Peyer's patch (tissue), 4 donors: Measurements from ENCODE around the gene MAP1LC3A. TPM values are rescaled to one million over a fixed set of nuclear protein-coding genes. Genes with fewer than 3 reads are reported as not detected.
A peak's percentile ranks its signal among the peaks of the same experiment; 100 is the strongest.

Experiments used
- DNase-seq, 3 donors: peaks; one replicate each; pipeline ENCODE4 v3.0.0-alpha.2; 2017 to 2019
- H3K27ac ChIP-seq, 4 donors: fragments of 200-600 bp; sonication (generic); one replicate each; pipeline ENCODE4 v1.5.1; 2016 to 2019
- H3K27me3 ChIP-seq, 2 donors: fragments of 200-600 bp; sonication (generic); one replicate each; pipeline ENCODE4 v1.5.1; 2019
- H3K36me3 ChIP-seq, 3 donors: fragments of 200-600 bp; sonication (generic); one replicate each; pipeline ENCODE4 v1.5.1; 2016 to 2019
- H3K4me1 ChIP-seq, 4 donors: fragments of 200-600 bp; sonication (generic); one replicate each; pipeline ENCODE4 v1.5.1; 2016 to 2019
- H3K4me3 ChIP-seq, 4 donors: fragments of 200-600 bp; sonication (generic); 1 replicate in 3 of 4; 2 replicates in 1 of 4; pipeline ENCODE4 v1.5.1; 2016 to 2019; ENCODE audit warnings: mild to moderate bottlenecking in 1 of 4
- H3K9me3 ChIP-seq, 4 donors: fragments of 200-600 bp; sonication (generic); one replicate each; pipeline ENCODE4 v1.5.1; 2016 to 2019; ENCODE audit warnings: mild to moderate bottlenecking in 1 of 4
- POLR2A ChIP-seq, 2 donors: fragments of 450-650 bp; IDR thresholded peaks; one replicate each; pipeline ENCODE4 v1.5.1; 2017; ENCODE audit warnings: antibody characterized with exemption in 2 of 2, mild to moderate bottlenecking in 2 of 2, moderate library complexity in 2 of 2
- total RNA-seq, 4 donors: library from RNA; depleted of rRNA; stranded (reverse); fragments of >200 nt; gene quantifications; one replicate each; pipeline ENCODE4 v1.1.0, GENCODE V29; 2016
- TF ChIP-seq, protein P1 (sequence below), 6 experiments: fragments of 450-650 bp in 4 of 6; fragments of 200-600 bp in 2 of 6; sonication (generic) in 1 of 6; IDR thresholded peaks; one replicate each; pipeline ENCODE4 v1.5.1; 2017 to 2019; ENCODE audit warnings: antibody characterized with exemption in 6 of 6, mild to moderate bottlenecking in 3 of 6, moderate library complexity in 1 of 6

Gene MAP1LC3A
- total RNA-seq, 4 donors from 2014 or later, result 32.6 to 82.1 (median 68.6) TPM

- peak in 1 of 3 donors; percentile 17 for DNase-seq
- Histone ChIP-seq H3K9me3 (no peaks in the 10 kb centered on the region), H3K4me1 (no peaks in the 10 kb centered on the region), H3K27ac (no peak overlapping the region), H3K4me3 (no peak overlapping the region), H3K36me3 (peaks cover 0 to 16% (median 0%) of the 10 kb centered on the region in 3 donors), H3K27me3 (no peaks in the 10 kb centered on the region)
- TF ChIP-seq POLR2A (IDR thresholded peaks at IDR 0.05), result no peak
- TF ChIP-seq, protein P1, sequence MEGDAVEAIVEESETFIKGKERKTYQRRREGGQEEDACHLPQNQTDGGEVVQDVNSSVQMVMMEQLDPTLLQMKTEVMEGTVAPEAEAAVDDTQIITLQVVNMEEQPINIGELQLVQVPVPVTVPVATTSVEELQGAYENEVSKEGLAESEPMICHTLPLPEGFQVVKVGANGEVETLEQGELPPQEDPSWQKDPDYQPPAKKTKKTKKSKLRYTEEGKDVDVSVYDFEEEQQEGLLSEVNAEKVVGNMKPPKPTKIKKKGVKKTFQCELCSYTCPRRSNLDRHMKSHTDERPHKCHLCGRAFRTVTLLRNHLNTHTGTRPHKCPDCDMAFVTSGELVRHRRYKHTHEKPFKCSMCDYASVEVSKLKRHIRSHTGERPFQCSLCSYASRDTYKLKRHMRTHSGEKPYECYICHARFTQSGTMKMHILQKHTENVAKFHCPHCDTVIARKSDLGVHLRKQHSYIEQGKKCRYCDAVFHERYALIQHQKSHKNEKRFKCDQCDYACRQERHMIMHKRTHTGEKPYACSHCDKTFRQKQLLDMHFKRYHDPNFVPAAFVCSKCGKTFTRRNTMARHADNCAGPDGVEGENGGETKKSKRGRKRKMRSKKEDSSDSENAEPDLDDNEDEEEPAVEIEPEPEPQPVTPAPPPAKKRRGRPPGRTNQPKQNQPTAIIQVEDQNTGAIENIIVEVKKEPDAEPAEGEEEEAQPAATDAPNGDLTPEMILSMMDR (IDR thresholded peaks at IDR 0.05), result no peak
These were observed 12.4 kb downstream of the MAP1LC3A start for GRCh38 chr20:34570859-34571306.

- no peak overlapping the region for H3K27ac ChIP-seq
- H3K9me3 ChIP-seq, result no peaks in the 10 kb centered on the region
- H3K4me1 ChIP-seq, result no peaks in the 10 kb centered on the region
- H3K4me3 ChIP-seq, result no peak overlapping the region
- H3K36me3 ChIP-seq, result peaks cover 0 to 16% (median 0%) of the 10 kb centered on the region in 3 donors
- TF ChIP-seq, protein P1 (IDR thresholded peaks at IDR 0.05), result no peak
- no peak for TF ChIP-seq POLR2A (IDR thresholded peaks at IDR 0.05)
- H3K27me3 ChIP-seq, result no peaks in the 10 kb centered on the region
- DNase-seq, result peak in 1 of 3 donors; percentile 6
These were observed 13.2 kb downstream of the MAP1LC3A start for GRCh38 chr20:34571753-34572152.

DNA sequence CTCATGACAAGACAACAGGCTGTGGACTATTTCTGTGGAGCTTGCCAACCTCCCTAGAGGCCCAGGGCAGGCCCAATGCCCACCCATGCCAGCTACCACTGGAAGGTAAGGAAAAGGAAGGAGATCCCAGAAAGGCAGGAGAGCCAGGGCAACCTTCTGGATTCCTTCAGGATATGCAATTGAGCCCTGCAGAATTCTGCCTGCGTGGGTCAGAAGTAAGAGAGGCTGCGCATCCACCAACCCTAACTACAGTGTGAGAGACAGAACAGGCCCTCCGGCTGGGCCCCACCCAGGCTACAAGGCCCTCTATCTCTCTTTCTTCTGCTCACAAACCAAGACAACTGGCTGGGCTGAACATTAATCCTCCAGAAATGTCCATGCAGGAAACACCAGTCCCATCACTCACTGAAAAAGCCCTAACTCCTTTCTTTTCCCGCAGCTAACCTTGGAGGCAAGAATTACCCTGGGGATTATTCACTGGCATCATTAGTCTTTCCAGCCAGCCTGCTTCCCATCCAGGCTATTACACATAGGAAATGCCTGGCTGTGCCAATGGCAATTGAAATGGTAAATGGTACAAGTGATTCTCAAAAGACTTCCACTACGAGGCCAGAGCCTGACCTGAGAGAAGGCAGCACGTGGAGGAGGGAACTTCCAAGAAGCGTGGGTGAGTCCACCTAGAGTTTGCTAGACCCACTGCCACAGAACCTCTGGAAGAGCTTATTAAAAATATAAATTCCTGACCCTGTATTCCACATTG is 15.2 kb downstream of the MAP1LC3A start:
- Histone ChIP-seq H3K36me3 (peaks cover 0 to 10% (median 0%) of the 10 kb centered on the region in 3 donors), H3K27me3 (no peaks in the 10 kb centered on the region), H3K9me3 (no peaks in the 10 kb centered on the region), H3K27ac (no peak overlapping the region), H3K4me3 (no peak overlapping the region), H3K4me1 (no peaks in the 10 kb centered on the region)
- no peak for DNase-seq
- TF ChIP-seq POLR2A (IDR thresholded peaks at IDR 0.05), result no peak
- TF ChIP-seq, protein P1 (IDR thresholded peaks at IDR 0.05), result no peak

- DNase-seq, result no peak
- Histone ChIP-seq H3K4me3 (no peak overlapping the region), H3K36me3 (peaks cover 0 to 10% (median 0%) of the 10 kb centered on the region in 3 donors), H3K27ac (no peak overlapping the region), H3K4me1 (no peaks in the 10 kb centered on the region), H3K9me3 (no peaks in the 10 kb centered on the region), H3K27me3 (no peaks in the 10 kb centered on the region)
- TF ChIP-seq, protein P1 (IDR thresholded peaks at IDR 0.05), result no peak
- no peak for TF ChIP-seq POLR2A (IDR thresholded peaks at IDR 0.05)
These were observed 15.9 kb downstream of the MAP1LC3A start for GRCh38 chr20:34574426-34574825.

DNA sequence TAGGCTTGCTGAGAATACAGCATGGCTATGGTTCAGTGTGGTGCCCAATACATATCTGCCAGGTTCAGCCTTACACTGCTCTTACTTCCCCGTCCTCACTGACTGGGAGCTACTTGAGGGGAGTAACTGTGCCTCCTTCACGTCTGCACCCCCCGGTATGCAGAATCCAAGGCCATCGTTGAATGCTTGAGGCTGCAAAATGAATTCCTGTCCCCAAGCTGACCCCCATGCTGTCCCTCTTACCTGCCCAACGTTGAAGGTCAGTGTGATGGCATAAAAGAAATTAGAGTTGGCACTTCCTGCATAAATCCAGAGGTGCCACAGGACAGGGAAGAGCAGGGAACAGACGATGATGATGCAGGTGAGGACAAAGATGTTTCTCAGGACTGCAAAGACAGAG is 16.3 kb downstream of the MAP1LC3A start:
- Histone ChIP-seq H3K27ac (no peak overlapping the region), H3K4me3 (no peak overlapping the region), H3K9me3 (no peaks in the 10 kb centered on the region), H3K4me1 (peaks cover 0 to 3% (median 0%) of the 10 kb centered on the region in 4 donors), H3K27me3 (no peaks in the 10 kb centered on the region), H3K36me3 (peaks cover 0 to 10% (median 0%) of the 10 kb centered on the region in 3 donors)
- TF ChIP-seq POLR2A (IDR thresholded peaks at IDR 0.05), result no peak
- TF ChIP-seq, protein P1 (IDR thresholded peaks at IDR 0.05), result no peak
- DNase-seq, result no peak
